ENCODE results near the gene NCEH1. TPM values are rescaled to one million over a fixed set of nuclear protein-coding genes. Genes with fewer than 3 reads are reported as not detected.

NCEH1 gene
- total and polyA plus RNA-seq, 2 of the 13 experiments (the other 11 are each of a cell fraction or from before 2014, with no cell fraction given): 12.9 to 21.4 TPM

- H3K27me3 ChIP-seq (ENCODE audit: control insufficient read depth in 1 of 2, insufficient read depth in 2 of 2, low read length in 2 of 2): no peaks in the 10 kb centered on the region
- H3K9ac ChIP-seq (ENCODE audit: insufficient read depth, low read depth, low read length): no peak overlapping the region
- CTCF ChIA-PET (ENCODE audit: low intra/inter-chr PET ratio, low total read pairs): no interaction called here
- POLR2A ChIA-PET: no interaction called here
- FAIRE-seq (no peak), DNase-seq (ENCODE audit: low spot score) (no peak), ATAC-seq (no peak)
- intact Hi-C loops (cut with micrococcal nuclease; ENCODE audit: unreplicated experiment) (no loop called here), in situ Hi-C loops (cut with HindIII; ENCODE audit: extremely low pct_ligation_motif_present, low pct_unique_long_range_greater_than_20kb) (no loop called here)
- peaks cover 8 to 25% of the 10 kb centered on the region in 2 experiments for H3K36me3 ChIP-seq (replicated peaks in 1 of 2; ENCODE audit: control insufficient read depth in 1 of 2, insufficient read depth in 2 of 2, low read length in 2 of 2)
- H3K27ac ChIP-seq (ENCODE audit: extremely low read length, insufficient read depth, low read length): no peak overlapping the region
- H3K9me3 ChIP-seq (ENCODE audit: low read length): no peaks in the 10 kb centered on the region
- H3K79me2 ChIP-seq (ENCODE audit: insufficient read depth, low read length): no peaks in the 10 kb centered on the region
- TF ChIP-seq CEBPG (CRISPR knock-in tag; IDR thresholded peaks at IDR 0.05) (0 out of 2 replicates have a peak, but pooled peaks have one; percentile 7), ZNF790 (CRISPR knock-in tag; IDR thresholded peaks at IDR 0.05; ENCODE audit: borderline replicate concordance) (no peak), CEBPB (IDR thresholded peaks at IDR 0.05; ENCODE audit: borderline replicate concordance, low read depth, low read length) (peak; percentile 76)
- H3K4me2 ChIP-seq (ENCODE audit: low read depth, low read length): no peak overlapping the region
- no peaks in the 10 kb centered on the region for H4K20me1 ChIP-seq (ENCODE audit: insufficient read depth, low read length)
- no peak overlapping the region for H3K4me3 ChIP-seq (replicated peaks in 1 of 3; ENCODE audit: insufficient read depth in 1 of 3, low read depth in 2 of 3, low read length in 3 of 3)
- no peak overlapping the region for H2AFZ ChIP-seq (ENCODE audit: low read length)
- H3K4me1 ChIP-seq (ENCODE audit: insufficient read depth, low read length): peaks cover 23% of the 10 kb centered on the region
- BruUV-seq (replicated peaks): no TSS peak
- 94% methylated on average over 5 of the region's 5 CpGs for WGBS (ENCODE audit: low lambda C conversion rate)
These were observed 81.4 kb downstream of the NCEH1 start for GRCh38 chr3:172629470-172629869.

GRCh38 chr3:172627057-172627809 is 83.6 kb downstream of the NCEH1 start:
- Histone ChIP-seq H3K4me3 (replicated peaks in 1 of 3; ENCODE audit: insufficient read depth in 1 of 3, low read depth in 2 of 3, low read length in 3 of 3) (no peak overlapping the region), H4K20me1 (ENCODE audit: insufficient read depth, low read length) (no peaks in the 10 kb centered on the region), H2AFZ (ENCODE audit: low read length) (no peak overlapping the region), H3K79me2 (ENCODE audit: insufficient read depth, low read length) (no peaks in the 10 kb centered on the region), H3K4me2 (ENCODE audit: low read depth, low read length) (no peak overlapping the region), H3K9ac (ENCODE audit: insufficient read depth, low read depth, low read length) (no peak overlapping the region), H3K27me3 (ENCODE audit: control insufficient read depth in 1 of 2, insufficient read depth in 2 of 2, low read length in 2 of 2) (no peaks in the 10 kb centered on the region), H3K4me1 (ENCODE audit: insufficient read depth, low read length) (peaks cover 32% of the 10 kb centered on the region), H3K27ac (ENCODE audit: extremely low read length, insufficient read depth, low read length) (no peak overlapping the region), H3K36me3 (replicated peaks in 1 of 2; ENCODE audit: control insufficient read depth in 1 of 2, insufficient read depth in 2 of 2, low read length in 2 of 2) (peaks cover 0 to 6% of the 10 kb centered on the region in 2 experiments; a peak in 2 of 5 replicates), H3K9me3 (ENCODE audit: low read length) (no peaks in the 10 kb centered on the region)
- FAIRE-seq (peak; percentile 53), ATAC-seq (no peak), DNase-seq (ENCODE audit: low spot score) (no peak)
- in situ Hi-C loops (cut with HindIII; ENCODE audit: extremely low pct_ligation_motif_present, low pct_unique_long_range_greater_than_20kb): no loop called here
- ChIA-PET POLR2A (no interaction called here), CTCF (ENCODE audit: low intra/inter-chr PET ratio, low total read pairs) (no interaction called here)
- no TSS peak for BruUV-seq (replicated peaks)
- intact Hi-C loops (cut with micrococcal nuclease; ENCODE audit: unreplicated experiment): no loop called here
- 87% methylated on average over 5 of the region's 5 CpGs for WGBS (ENCODE audit: low lambda C conversion rate)
- TF ChIP-seq RORA (CRISPR knock-in tag; IDR thresholded peaks at IDR 0.05): no peak
- TF ChIP-seq CEBPG (CRISPR knock-in tag; IDR thresholded peaks at IDR 0.05): peak; percentile 51
- TF ChIP-seq CEBPB (IDR thresholded peaks at IDR 0.05; ENCODE audit: borderline replicate concordance, low read depth, low read length): peak; percentile 83; the same call in 1 of the 2 replicates
- peak in 1 of 2 experiments; percentile 68; a peak in 2 of 4 replicates for TF ChIP-seq ATF4 (CRISPR knock-in tag; IDR thresholded peaks at IDR 0.05)
